ENCODE data around the gene CDKAL1.

CDKAL1 gene

DNA sequence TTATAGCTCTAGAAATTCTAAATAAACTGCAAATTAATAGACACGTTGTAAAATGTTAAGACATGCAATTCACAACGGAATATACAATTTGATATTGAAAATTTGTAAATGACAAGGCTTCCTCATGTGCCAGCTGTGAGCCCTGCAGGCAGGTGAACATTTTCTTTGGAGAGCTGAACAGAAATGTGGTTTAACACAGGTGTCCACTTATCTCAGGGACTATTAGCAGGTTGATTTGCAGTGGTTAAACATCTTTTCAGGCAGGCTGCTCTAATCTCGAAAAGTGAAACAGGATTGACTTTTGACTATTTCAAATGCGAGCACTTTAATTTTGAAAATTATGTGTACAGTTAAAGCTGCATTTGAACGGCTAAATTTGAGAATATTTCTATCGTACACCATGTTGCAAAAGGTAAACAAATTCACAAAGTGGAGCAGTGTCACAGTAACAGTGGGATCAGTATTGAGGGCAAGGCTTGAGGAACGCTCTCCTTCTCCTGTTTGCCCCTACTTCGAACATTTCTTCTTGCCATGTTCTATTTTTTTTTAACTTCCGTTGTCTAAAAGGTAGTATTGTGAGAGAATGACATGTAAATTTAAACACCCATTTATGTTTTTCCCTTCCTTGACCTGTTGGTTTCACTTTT, 210.8 kb downstream of the CDKAL1 start:
- no CpG with 5 or more reads among the region's 9 CpGs for WGBS (ENCODE audit: extremely low coverage, insufficient coverage, low lambda C conversion rate)

DNA sequence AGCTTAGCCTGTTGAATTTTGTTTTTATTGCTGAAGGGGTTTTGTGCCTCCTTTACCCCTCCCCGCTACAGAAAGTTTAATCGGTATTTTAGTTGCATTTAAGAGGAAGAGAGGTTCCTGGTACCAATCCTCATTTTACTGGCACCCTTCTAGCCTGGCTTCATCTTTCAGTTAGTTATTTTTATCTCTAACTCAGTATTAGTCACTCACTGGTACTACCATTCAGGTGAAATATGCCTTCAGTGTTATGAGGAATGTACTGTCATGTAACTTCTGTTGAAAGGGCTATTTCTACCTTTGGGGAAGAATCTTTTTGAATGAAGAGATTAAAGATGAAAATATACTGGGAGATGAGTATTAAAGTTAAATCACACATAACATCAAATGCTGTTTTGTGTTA, 211.8 kb downstream of the CDKAL1 start:
- Histone ChIP-seq H3K79me1 (ENCODE audit: low read length) (no peaks in the 10 kb centered on the region), H2BK5ac (ENCODE audit: low read length) (no peak overlapping the region), H2BK120ac (ENCODE audit: low read depth, low read length) (no peak overlapping the region), H3K18ac (ENCODE audit: low read length) (no peak overlapping the region), H2AK5ac (ENCODE audit: low read length) (no peak overlapping the region), H3K4me1 (ENCODE audit: control insufficient read depth, low read depth, low read length) (no peaks in the 10 kb centered on the region), H3K4me2 (ENCODE audit: low read length) (no peak overlapping the region), H3K56ac (ENCODE audit: low read length) (no peak overlapping the region), H4K8ac (ENCODE audit: low read depth, low read length) (no peak overlapping the region), H3K23ac (ENCODE audit: low read length) (no peak overlapping the region), H3K4ac (ENCODE audit: low read depth, low read length) (no peak overlapping the region), H3K9ac (ENCODE audit: low read length) (no peak overlapping the region), H3K36me3 (ENCODE audit: control insufficient read depth, insufficient read depth, low read length) (no peaks in the 10 kb centered on the region), H3K27me3 (ENCODE audit: insufficient read depth, low read length, poor library complexity) (no peaks in the 10 kb centered on the region), H3K79me2 (ENCODE audit: control insufficient read depth, insufficient read depth, low read length) (no peaks in the 10 kb centered on the region), H4K5ac (ENCODE audit: low read length) (no peak overlapping the region), H2BK15ac (replicated peaks; ENCODE audit: low read depth) (no peak overlapping the region), H3K4me3 (ENCODE audit: low read length) (no peak overlapping the region), H3K27ac (ENCODE audit: low read depth, low read length) (no peak overlapping the region)
- DNase-seq, result no peak
- WGBS (ENCODE audit: extremely low coverage, insufficient coverage, low lambda C conversion rate), result no CpG with 5 or more reads among the region's 2 CpGs

More for the DNA sequence above, 210.8 kb downstream of the CDKAL1 start:
- Histone ChIP-seq H3K18ac (ENCODE audit: low read length) (no peak overlapping the region), H3K79me1 (ENCODE audit: low read length) (no peaks in the 10 kb centered on the region), H3K9ac (ENCODE audit: low read length) (no peak overlapping the region), H2BK5ac (ENCODE audit: low read length) (no peak overlapping the region), H3K4ac (ENCODE audit: low read depth, low read length) (no peak overlapping the region), H3K79me2 (ENCODE audit: control insufficient read depth, insufficient read depth, low read length) (no peaks in the 10 kb centered on the region), H2AK5ac (ENCODE audit: low read length) (no peak overlapping the region), H3K36me3 (ENCODE audit: control insufficient read depth, insufficient read depth, low read length) (no peaks in the 10 kb centered on the region), H3K4me1 (ENCODE audit: control insufficient read depth, low read depth, low read length) (no peaks in the 10 kb centered on the region), H3K4me3 (ENCODE audit: low read length) (no peak overlapping the region), H3K27ac (ENCODE audit: low read depth, low read length) (no peak overlapping the region), H3K56ac (ENCODE audit: low read length) (no peak overlapping the region), H2BK15ac (replicated peaks; ENCODE audit: low read depth) (no peak overlapping the region), H3K27me3 (ENCODE audit: insufficient read depth, low read length, poor library complexity) (no peaks in the 10 kb centered on the region), H3K4me2 (ENCODE audit: low read length) (no peak overlapping the region), H2BK120ac (ENCODE audit: low read depth, low read length) (no peak overlapping the region), H3K23ac (ENCODE audit: low read length) (no peak overlapping the region), H4K5ac (ENCODE audit: low read length) (no peak overlapping the region), H4K8ac (ENCODE audit: low read depth, low read length) (no peak overlapping the region)
- no peak for DNase-seq

GRCh38 chr6:20746805-20747558, 212.7 kb downstream of the CDKAL1 start:
- no peak overlapping the region for H3K4me2 ChIP-seq (ENCODE audit: low read length)
- H3K23ac ChIP-seq (ENCODE audit: low read length), result no peak overlapping the region
- peak; percentile 20 for DNase-seq
- H3K4ac ChIP-seq (ENCODE audit: low read depth, low read length), result no peak overlapping the region
- H3K27ac ChIP-seq (ENCODE audit: low read depth, low read length), result no peak overlapping the region
- no CpG with 5 or more reads among the region's 6 CpGs for WGBS (ENCODE audit: extremely low coverage, insufficient coverage, low lambda C conversion rate)
- no peak overlapping the region for H2BK15ac ChIP-seq (replicated peaks; ENCODE audit: low read depth)
- no peaks in the 10 kb centered on the region for H3K36me3 ChIP-seq (ENCODE audit: control insufficient read depth, insufficient read depth, low read length)
- H4K8ac ChIP-seq (ENCODE audit: low read depth, low read length), result no peak overlapping the region
- no peak overlapping the region for H2BK120ac ChIP-seq (ENCODE audit: low read depth, low read length)
- no peak overlapping the region for H3K4me3 ChIP-seq (ENCODE audit: low read length)
- no peaks in the 10 kb centered on the region for H3K27me3 ChIP-seq (ENCODE audit: insufficient read depth, low read length, poor library complexity)
- H3K79me1 ChIP-seq (ENCODE audit: low read length), result no peaks in the 10 kb centered on the region
- H3K4me1 ChIP-seq (ENCODE audit: control insufficient read depth, low read depth, low read length), result no peaks in the 10 kb centered on the region
- no peak overlapping the region for H4K5ac ChIP-seq (ENCODE audit: low read length)
- H3K9ac ChIP-seq (ENCODE audit: low read length), result no peak overlapping the region
- H3K79me2 ChIP-seq (ENCODE audit: control insufficient read depth, insufficient read depth, low read length), result no peaks in the 10 kb centered on the region
- H3K56ac ChIP-seq (ENCODE audit: low read length), result no peak overlapping the region
- no peak overlapping the region for H2AK5ac ChIP-seq (ENCODE audit: low read length)
- no peak overlapping the region for H3K18ac ChIP-seq (ENCODE audit: low read length)
- no peak overlapping the region for H2BK5ac ChIP-seq (ENCODE audit: low read length)

- H3K4ac ChIP-seq (ENCODE audit: low read depth, low read length), result no peak overlapping the region
- H3K18ac ChIP-seq (ENCODE audit: low read length), result no peak overlapping the region
- no peak overlapping the region for H3K4me2 ChIP-seq (ENCODE audit: low read length)
- no peak overlapping the region for H3K23ac ChIP-seq (ENCODE audit: low read length)
- H4K5ac ChIP-seq (ENCODE audit: low read length), result no peak overlapping the region
- no peak overlapping the region for H3K27ac ChIP-seq (ENCODE audit: low read depth, low read length)
- no peak overlapping the region for H2AK5ac ChIP-seq (ENCODE audit: low read length)
- H3K27me3 ChIP-seq (ENCODE audit: insufficient read depth, low read length, poor library complexity), result no peaks in the 10 kb centered on the region
- H4K8ac ChIP-seq (ENCODE audit: low read depth, low read length), result no peak overlapping the region
- no peak overlapping the region for H3K9ac ChIP-seq (ENCODE audit: low read length)
- no peaks in the 10 kb centered on the region for H3K4me1 ChIP-seq (ENCODE audit: control insufficient read depth, low read depth, low read length)
- H3K79me1 ChIP-seq (ENCODE audit: low read length), result no peaks in the 10 kb centered on the region
- H3K4me3 ChIP-seq (ENCODE audit: low read length), result no peak overlapping the region
- no peak overlapping the region for H2BK120ac ChIP-seq (ENCODE audit: low read depth, low read length)
- no peak for DNase-seq
- no peaks in the 10 kb centered on the region for H3K79me2 ChIP-seq (ENCODE audit: control insufficient read depth, insufficient read depth, low read length)
- H3K56ac ChIP-seq (ENCODE audit: low read length), result no peak overlapping the region
- no peaks in the 10 kb centered on the region for H3K36me3 ChIP-seq (ENCODE audit: control insufficient read depth, insufficient read depth, low read length)
- no peak overlapping the region for H2BK15ac ChIP-seq (replicated peaks; ENCODE audit: low read depth)
- WGBS (ENCODE audit: extremely low coverage, insufficient coverage, low lambda C conversion rate), result no CpG with 5 or more reads among the region's 2 CpGs
- H2BK5ac ChIP-seq (ENCODE audit: low read length), result no peak overlapping the region
These were observed 213.7 kb downstream of the CDKAL1 start for GRCh38 chr6:20747991-20748390.

DNA sequence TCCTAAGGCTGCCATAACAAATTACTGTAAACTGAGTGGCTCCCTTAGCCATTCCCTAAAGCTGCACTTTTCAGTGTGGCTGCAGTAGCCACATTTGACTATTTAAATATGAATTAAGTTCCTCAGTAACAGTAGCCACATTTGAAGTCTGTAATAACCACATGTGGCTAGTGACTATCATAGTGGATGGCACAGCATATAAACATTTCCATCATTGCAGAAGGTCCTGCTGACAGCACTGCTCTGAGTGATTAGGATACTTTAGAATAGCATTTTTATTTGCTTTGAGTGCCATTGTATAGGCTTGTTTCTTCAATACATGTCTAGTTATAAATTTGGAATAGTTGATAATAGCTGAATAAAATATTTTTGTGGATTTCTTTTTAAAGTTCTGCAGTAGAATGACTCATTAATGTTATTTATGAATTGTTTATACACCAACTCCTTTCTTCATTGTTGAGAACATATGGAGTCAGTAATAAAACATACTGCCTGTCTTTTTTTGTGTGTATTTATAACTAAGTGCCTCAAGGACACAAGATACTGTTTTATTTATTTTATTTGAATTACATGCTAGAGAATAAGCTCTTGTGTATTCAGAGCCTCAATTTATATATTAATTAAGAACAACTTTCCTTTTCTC, 217.2 kb downstream of the CDKAL1 start:
- H3K4me3 ChIP-seq (ENCODE audit: low read length), result no peak overlapping the region
- no peak overlapping the region for H3K18ac ChIP-seq (ENCODE audit: low read length)

More for the DNA sequence above, 217.2 kb downstream of the CDKAL1 start:
- no peak overlapping the region for H3K23ac ChIP-seq (ENCODE audit: low read length)
- H2BK5ac ChIP-seq (ENCODE audit: low read length), result no peak overlapping the region
- H2BK15ac ChIP-seq (replicated peaks; ENCODE audit: low read depth), result no peak overlapping the region
- DNase-seq, result no peak
- H3K9ac ChIP-seq (ENCODE audit: low read length), result no peak overlapping the region
- no peak overlapping the region for H3K4ac ChIP-seq (ENCODE audit: low read depth, low read length)
- H3K4me2 ChIP-seq (ENCODE audit: low read length), result no peak overlapping the region
- H2BK120ac ChIP-seq (ENCODE audit: low read depth, low read length), result no peak overlapping the region
- H3K27me3 ChIP-seq (ENCODE audit: insufficient read depth, low read length, poor library complexity), result no peaks in the 10 kb centered on the region
- no peak overlapping the region for H4K5ac ChIP-seq (ENCODE audit: low read length)
- H3K79me1 ChIP-seq (ENCODE audit: low read length), result no peaks in the 10 kb centered on the region
- H4K8ac ChIP-seq (ENCODE audit: low read depth, low read length), result no peak overlapping the region
- H3K36me3 ChIP-seq (ENCODE audit: control insufficient read depth, insufficient read depth, low read length), result no peaks in the 10 kb centered on the region
- no peak overlapping the region for H2AK5ac ChIP-seq (ENCODE audit: low read length)
- no peak overlapping the region for H3K27ac ChIP-seq (ENCODE audit: low read depth, low read length)
- no peak overlapping the region for H3K56ac ChIP-seq (ENCODE audit: low read length)
- no peaks in the 10 kb centered on the region for H3K79me2 ChIP-seq (ENCODE audit: control insufficient read depth, insufficient read depth, low read length)
- H3K4me1 ChIP-seq (ENCODE audit: control insufficient read depth, low read depth, low read length), result no peaks in the 10 kb centered on the region
